Measurements from ENCODE around the gene TRAPPC1.

DNA sequence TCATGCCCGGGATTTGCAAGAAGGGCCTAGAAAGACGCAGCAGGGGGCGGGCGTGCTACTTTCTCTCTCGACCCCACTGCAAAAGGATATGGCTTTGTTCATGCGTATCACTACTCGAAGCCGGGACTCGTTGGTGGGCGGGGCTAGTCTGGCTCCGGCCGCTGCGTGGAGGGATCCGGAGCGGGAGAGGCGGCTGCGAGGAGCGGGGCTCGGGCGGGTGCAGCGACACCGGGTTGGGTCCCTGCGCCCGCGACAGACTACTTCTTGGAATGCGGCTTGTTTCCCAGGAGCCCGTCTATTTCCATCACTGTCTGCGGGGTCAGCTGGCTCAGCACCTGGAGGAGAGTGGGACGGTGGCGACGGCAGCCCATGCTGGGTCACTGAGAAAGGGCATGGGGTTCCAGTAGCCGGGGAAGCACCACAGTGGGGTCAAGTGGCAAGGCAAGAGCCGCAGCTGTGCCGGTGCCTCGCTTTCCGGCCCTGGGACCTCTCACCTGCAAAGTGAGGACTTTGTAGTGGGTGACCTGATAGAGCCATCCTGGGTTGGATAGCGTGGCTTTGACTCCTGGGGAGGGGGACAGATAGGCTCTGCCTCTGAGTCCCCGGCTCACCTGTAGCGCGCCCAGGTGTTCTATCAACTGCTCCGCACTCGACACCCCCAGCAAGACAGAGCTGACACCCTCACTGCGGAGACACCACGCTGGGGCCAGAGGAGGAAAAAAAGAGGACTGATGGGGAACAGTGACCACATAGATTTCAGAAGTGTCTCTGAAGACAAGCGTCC is 8.7 kb downstream of the TRAPPC1 start:
- TF ChIP-seq, protein P1, sequence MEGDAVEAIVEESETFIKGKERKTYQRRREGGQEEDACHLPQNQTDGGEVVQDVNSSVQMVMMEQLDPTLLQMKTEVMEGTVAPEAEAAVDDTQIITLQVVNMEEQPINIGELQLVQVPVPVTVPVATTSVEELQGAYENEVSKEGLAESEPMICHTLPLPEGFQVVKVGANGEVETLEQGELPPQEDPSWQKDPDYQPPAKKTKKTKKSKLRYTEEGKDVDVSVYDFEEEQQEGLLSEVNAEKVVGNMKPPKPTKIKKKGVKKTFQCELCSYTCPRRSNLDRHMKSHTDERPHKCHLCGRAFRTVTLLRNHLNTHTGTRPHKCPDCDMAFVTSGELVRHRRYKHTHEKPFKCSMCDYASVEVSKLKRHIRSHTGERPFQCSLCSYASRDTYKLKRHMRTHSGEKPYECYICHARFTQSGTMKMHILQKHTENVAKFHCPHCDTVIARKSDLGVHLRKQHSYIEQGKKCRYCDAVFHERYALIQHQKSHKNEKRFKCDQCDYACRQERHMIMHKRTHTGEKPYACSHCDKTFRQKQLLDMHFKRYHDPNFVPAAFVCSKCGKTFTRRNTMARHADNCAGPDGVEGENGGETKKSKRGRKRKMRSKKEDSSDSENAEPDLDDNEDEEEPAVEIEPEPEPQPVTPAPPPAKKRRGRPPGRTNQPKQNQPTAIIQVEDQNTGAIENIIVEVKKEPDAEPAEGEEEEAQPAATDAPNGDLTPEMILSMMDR (IDR thresholded peaks at IDR 0.05; ENCODE audit: extremely low read depth in 1 of 2, insufficient read depth in 1 of 2, low read depth in 1 of 2, low read length in 2 of 2): peak in 1 of 2 donors; percentile 13
- TF ChIP-seq EZH2 (IDR thresholded peaks at IDR 0.05; ENCODE audit: borderline replicate concordance, low read depth, low read length, severe bottlenecking) (no peak), JUN (IDR thresholded peaks at IDR 0.05; ENCODE audit: borderline replicate concordance, insufficient read depth, insufficient read length, low read depth) (no peak), POLR2AphosphoS5 (IDR thresholded peaks at IDR 0.05; ENCODE audit: insufficient read depth, low read depth, low read length) (peak; percentile 54), POLR2A (IDR thresholded peaks at IDR 0.05; ENCODE audit: low read depth, low read length) (peak; percentile 42), FOS (IDR thresholded peaks at IDR 0.05; ENCODE audit: borderline replicate concordance, insufficient read depth, low read length) (no peak)
- TF ChIP-seq, protein P2, sequence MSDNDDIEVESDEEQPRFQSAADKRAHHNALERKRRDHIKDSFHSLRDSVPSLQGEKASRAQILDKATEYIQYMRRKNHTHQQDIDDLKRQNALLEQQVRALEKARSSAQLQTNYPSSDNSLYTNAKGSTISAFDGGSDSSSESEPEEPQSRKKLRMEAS (IDR thresholded peaks at IDR 0.05; ENCODE audit: insufficient read depth, insufficient read length): no peak

Data from endothelial cell of umbilical vein (primary cell).